K562 (cell line): ENCODE data around the gene CBX1. TPM values are rescaled to one million over a fixed set of nuclear protein-coding genes. Genes with fewer than 3 reads are reported as not detected.

Experiments
- ATF1 ChIP-seq, 2 experiments: fragments of 450-650 bp in 1 of 2; IDR thresholded peaks; 2 replicates each; pipeline ENCODE4 v1.6.1; 2016; ENCODE audit warnings: missing compliant biosample characterization in 1 of 2, missing genetic modification characterization in 1 of 2
- BDP1 ChIP-seq: IDR thresholded peaks from 3 replicates; pipeline ENCODE4 v1.6.1; 2011; ENCODE audit not compliant: insufficient read length, insufficient read depth
- CBFA2T2 ChIP-seq: fragments of 450-650 bp; conservative IDR thresholded peaks from 2 replicates; pipeline ENCODE4 v1.6.1; 2017; ENCODE audit warnings: mild to moderate bottlenecking
- DMBX1 ChIP-seq: fragments of 250-450 bp; sonication (Bioruptor Pico); IDR thresholded peaks from 2 replicates; pipeline ENCODE4 v1.8.0; 2022; ENCODE audit warnings: inconsistent platforms, mild to moderate bottlenecking, moderate library complexity, borderline replicate concordance
- EHMT2 ChIP-seq: fragments of 450-650 bp; IDR thresholded peaks from 2 replicates; pipeline ENCODE4 v1.6.1; 2018; ENCODE audit warnings: antibody characterized with exemption
- GABPB1 ChIP-seq: sonication (generic); formaldehyde crosslinking; IDR thresholded peaks from 2 replicates; pipeline ENCODE4 v1.8.0; 2022; ENCODE audit warnings: mild to moderate bottlenecking, missing genetic modification reagents
- GTF2E2 ChIP-seq: fragments of 200-800 bp; sonication (Bioruptor generic); IDR thresholded peaks from 2 replicates; pipeline ENCODE4 v1.6.1; 2016; ENCODE audit warnings: missing genetic modification characterization, missing compliant biosample characterization
- HIVEP1 ChIP-seq: fragments of 250-450 bp; sonication (Bioruptor Pico); IDR thresholded peaks from 2 replicates; pipeline ENCODE4 v1.4.0; 2020; ENCODE audit warnings: mild to moderate bottlenecking
- HMG20B ChIP-seq: fragments of 250-450 bp; sonication (Bioruptor Pico); IDR thresholded peaks from 2 replicates; pipeline ENCODE4 v1.5.0; 2021; ENCODE audit warnings: mild to moderate bottlenecking
- HNRNPH1 ChIP-seq: fragments of 200-400 bp; formaldehyde crosslinking; optimal IDR thresholded peaks from 2 replicates; pipeline ENCODE3; 2017; ENCODE audit warnings: low read depth, mild to moderate bottlenecking, low read length, moderate library complexity
- KLF6 ChIP-seq: fragments of 250-450 bp; sonication (Bioruptor Pico); IDR thresholded peaks from 2 replicates; pipeline ENCODE4 v1.4.0; 2020; ENCODE audit warnings: mild to moderate bottlenecking, moderate library complexity, borderline replicate concordance
- LEF1 ChIP-seq: fragments of 450-650 bp; IDR thresholded peaks from 2 replicates; pipeline ENCODE4 v1.6.1; 2016; ENCODE audit warnings: mild to moderate bottlenecking
- MAZ ChIP-seq, 2 experiments: fragments of 450-650 bp in 1 of 2; sonication (generic) in 1 of 2; formaldehyde crosslinking; IDR thresholded peaks in 1 of 2; conservative IDR thresholded peaks in 1 of 2; 2 replicates each; pipeline versions ENCODE4 v1.4.0 to v1.5.0; 2020; ENCODE audit warnings: mild to moderate bottlenecking in 1 of 2, missing genetic modification reagents in 1 of 2
- MYNN ChIP-seq, 2 experiments: sonication (generic); formaldehyde crosslinking in 1 of 2; IDR thresholded peaks; 2 replicates each; pipeline versions ENCODE4 v1.5.0 to v1.6.1; 2016 to 2020; ENCODE audit warnings: antibody characterized with exemption in 1 of 2, missing genetic modification reagents in 1 of 2
- PCBP1 ChIP-seq: fragments of 200-400 bp; formaldehyde crosslinking; IDR thresholded peaks from 2 replicates; pipeline ENCODE4 v1.6.1; 2018; ENCODE audit warnings: mild to moderate bottlenecking, low read depth, low read length; ENCODE audit not compliant: poor library complexity, severe bottlenecking
- SMAD4 ChIP-seq: fragments of 250-450 bp; sonication (Bioruptor Pico); conservative IDR thresholded peaks from 2 replicates; pipeline ENCODE4 v1.8.0; 2021; ENCODE audit warnings: inconsistent platforms, mild to moderate bottlenecking, moderate library complexity
- STAG1 ChIP-seq: sonication (generic); formaldehyde crosslinking; IDR thresholded peaks from 2 replicates; pipeline ENCODE4 v1.5.0; 2020; ENCODE audit warnings: missing genetic modification reagents, borderline replicate concordance
- SUPT5H ChIP-seq: fragments of 450-650 bp; IDR thresholded peaks from 2 replicates; pipeline ENCODE4 v1.6.1; 2016
- TAF9B ChIP-seq: fragments of 450-650 bp; IDR thresholded peaks from 2 replicates; pipeline ENCODE4 v1.6.1; 2018; ENCODE audit warnings: mild to moderate bottlenecking; ENCODE audit not compliant: partially characterized antibody
- ZKSCAN1 ChIP-seq: fragments of 150-350 bp; IDR thresholded peaks from 2 replicates; pipeline ENCODE4 v1.6.1; 2016; ENCODE audit warnings: low read depth, low read length
- ZNF445 ChIP-seq: fragments of 250-450 bp; sonication (Bioruptor Pico); IDR thresholded peaks from 2 replicates; pipeline ENCODE4 v1.4.0; 2020; ENCODE audit warnings: low read depth, mild to moderate bottlenecking, moderate library complexity
- ZNF589 ChIP-seq: fragments of 200-800 bp; sonication (Bioruptor generic); IDR thresholded peaks from 2 replicates; pipeline ENCODE4 v1.6.1; 2016; ENCODE audit warnings: low read depth, missing genetic modification characterization, missing compliant biosample characterization
- ZNF766 ChIP-seq: fragments of 200-800 bp; sonication (Bioruptor generic); conservative IDR thresholded peaks from 2 replicates; pipeline ENCODE4 v1.6.1; 2016; ENCODE audit warnings: missing genetic modification characterization, missing compliant biosample characterization
- ZNF830 ChIP-seq: fragments of 250-450 bp; sonication (Bioruptor Pico); IDR thresholded peaks from 2 replicates; pipeline ENCODE4 v1.5.0; 2021; ENCODE audit warnings: mild to moderate bottlenecking
- polyA plus RNA-seq, 8 experiments: library from polyadenylated mRNA; depleted of rRNA in 4 of 8; stranded (reverse) in 5 of 8; unstranded in 3 of 8; fragments of >200 nt; fragmentation: Nextera tagmentation in 2 of 8; fragmentation: Illumina TruSeq in 1 of 8; extraction: Ambion mirVana in 2 of 8; extraction: Trizol in 1 of 8; gene quantifications; 2 replicates each; pipeline versions ENCODE4 v1.2.1 to v1.2.3, GENCODE V29; 2011 to 2014; ENCODE audit warnings: inconsistent platforms in 1 of 8, missing spikeins in 1 of 8
- total RNA-seq, 7 experiments: library from RNA; depleted of rRNA in 6 of 7; stranded (reverse); fragments of >200 nt in 6 of 7; fragmentation: Illumina TruSeq in 2 of 7; extraction: Trizol in 2 of 7; gene quantifications; 2 replicates each; pipeline versions ENCODE4 v1.2.1 to v1.2.3, GENCODE V29; 2011 to 2021; ENCODE audit warnings: low replicate concordance in 1 of 7
- TF ChIP-seq, protein P1 (sequence below): sonication (generic); formaldehyde crosslinking; IDR thresholded peaks from 2 replicates; pipeline ENCODE4 v1.8.1; 2023; ENCODE audit warnings: mild to moderate bottlenecking, missing genetic modification reagents, moderate library complexity
- TF ChIP-seq, protein P2 (sequence below): fragments of 450-650 bp; formaldehyde crosslinking; IDR thresholded peaks from 2 replicates; pipeline ENCODE4 v1.4.0; 2022; ENCODE audit warnings: mild to moderate bottlenecking, moderate library complexity
- TF ChIP-seq, protein P3 (sequence below): fragments of 450-650 bp; formaldehyde crosslinking; conservative IDR thresholded peaks from 2 replicates; pipeline ENCODE4 v1.4.0; 2022; ENCODE audit warnings: mild to moderate bottlenecking, missing genetic modification characterization

Gene CBX1
- total and polyA plus RNA-seq, 9 of the 15 experiments (the other 6 are each of a cell fraction or from before 2014, with no cell fraction given) = 10.6 to 95.7 (median 52.7) TPM

DNA sequence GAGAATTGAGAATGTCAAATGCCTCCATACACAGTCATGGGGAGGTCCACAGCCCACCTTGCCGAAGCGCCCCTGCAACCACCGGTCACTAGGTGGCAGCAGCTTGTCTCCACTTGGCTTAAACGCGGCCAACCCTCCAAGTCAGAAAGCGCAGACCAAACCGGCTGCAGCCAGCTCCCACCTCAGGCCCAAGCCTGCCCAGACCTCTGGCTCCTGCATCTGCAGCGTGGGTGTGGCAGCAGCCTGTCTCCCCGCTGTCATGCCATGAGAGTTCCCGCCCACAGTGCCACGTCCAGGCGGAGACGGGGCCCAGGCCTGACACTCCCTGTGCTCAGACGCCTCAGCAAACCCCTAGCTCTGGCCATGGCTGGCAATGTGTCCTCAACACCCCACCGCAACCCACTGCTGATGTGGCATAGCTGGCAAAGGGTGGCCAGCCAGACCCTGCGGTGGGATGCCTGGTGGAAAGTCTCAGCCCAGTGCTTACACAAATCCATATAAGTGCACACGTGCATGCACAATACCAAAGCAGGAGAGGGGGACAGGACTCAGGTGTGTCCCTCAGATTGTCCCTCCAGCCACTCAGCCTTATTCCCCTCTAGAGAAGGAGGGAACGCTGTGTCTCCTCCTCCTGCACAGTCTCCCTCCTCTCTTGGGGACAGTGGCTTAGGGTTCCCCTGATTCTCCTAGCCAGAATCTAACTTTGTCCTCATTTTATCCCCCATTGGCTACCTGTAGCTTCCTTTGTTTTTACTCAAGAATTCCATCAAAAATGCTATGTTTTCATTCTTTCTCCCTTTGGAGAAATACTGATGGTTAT, 74.6 kb downstream of the CBX1 start (continued):
- TF ChIP-seq DMBX1 (CRISPR knock-in tag) = no peak
- no peak for TF ChIP-seq ZNF445 (CRISPR knock-in tag)
- no peak for TF ChIP-seq SUPT5H
- no peak for TF ChIP-seq EHMT2
- no peak for TF ChIP-seq ZKSCAN1
- TF ChIP-seq MYNN (IDR thresholded peaks at IDR 0.05) = peak; percentile 51; the same call in 1 of the 2 replicates
- no peak for TF ChIP-seq MYNN (CRISPR knock-in tag; IDR thresholded peaks at IDR 0.05)
- TF ChIP-seq SMAD4 (CRISPR knock-in tag) = 0 out of 2 replicates have a peak, but pooled peaks have one; percentile 44
- no peak for TF ChIP-seq KLF6 (CRISPR knock-in tag)
- TF ChIP-seq ATF1 (CRISPR knock-in tag; IDR thresholded peaks at IDR 0.05) = no peak
- TF ChIP-seq ATF1 (tag; IDR thresholded peaks at IDR 0.05) = peak; percentile 26; the same call in 1 of the 2 replicates
- TF ChIP-seq ZNF830 (CRISPR knock-in tag) = no peak
- TF ChIP-seq ZNF589 (CRISPR knock-in tag) = no peak
- no peak for TF ChIP-seq PCBP1
- TF ChIP-seq HMG20B = no peak
- TF ChIP-seq HNRNPH1 = no peak
- TF ChIP-seq, protein P1, sequence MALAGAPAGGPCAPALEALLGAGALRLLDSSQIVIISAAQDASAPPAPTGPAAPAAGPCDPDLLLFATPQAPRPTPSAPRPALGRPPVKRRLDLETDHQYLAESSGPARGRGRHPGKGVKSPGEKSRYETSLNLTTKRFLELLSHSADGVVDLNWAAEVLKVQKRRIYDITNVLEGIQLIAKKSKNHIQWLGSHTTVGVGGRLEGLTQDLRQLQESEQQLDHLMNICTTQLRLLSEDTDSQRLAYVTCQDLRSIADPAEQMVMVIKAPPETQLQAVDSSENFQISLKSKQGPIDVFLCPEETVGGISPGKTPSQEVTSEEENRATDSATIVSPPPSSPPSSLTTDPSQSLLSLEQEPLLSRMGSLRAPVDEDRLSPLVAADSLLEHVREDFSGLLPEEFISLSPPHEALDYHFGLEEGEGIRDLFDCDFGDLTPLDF (CRISPR knock-in tag) = no peak
- TF ChIP-seq GTF2E2 (tag) = no peak
- TF ChIP-seq TAF9B = no peak
- TF ChIP-seq, protein P2, sequence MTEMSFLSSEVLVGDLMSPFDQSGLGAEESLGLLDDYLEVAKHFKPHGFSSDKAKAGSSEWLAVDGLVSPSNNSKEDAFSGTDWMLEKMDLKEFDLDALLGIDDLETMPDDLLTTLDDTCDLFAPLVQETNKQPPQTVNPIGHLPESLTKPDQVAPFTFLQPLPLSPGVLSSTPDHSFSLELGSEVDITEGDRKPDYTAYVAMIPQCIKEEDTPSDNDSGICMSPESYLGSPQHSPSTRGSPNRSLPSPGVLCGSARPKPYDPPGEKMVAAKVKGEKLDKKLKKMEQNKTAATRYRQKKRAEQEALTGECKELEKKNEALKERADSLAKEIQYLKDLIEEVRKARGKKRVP (CRISPR knock-in tag) = no peak
- TF ChIP-seq BDP1 = no peak
- no peak for TF ChIP-seq CBFA2T2
- TF ChIP-seq ZNF766 (CRISPR knock-in tag) = no peak
- TF ChIP-seq MAZ (CRISPR knock-in tag; conservative IDR thresholded peaks at IDR 0.05 in 1 of 2, IDR thresholded peaks at IDR 0.05 in 1 of 2) = 0 out of 4 replicates have a peak, but pooled peaks have one; percentile 28 to 54
- TF ChIP-seq, protein P3, sequence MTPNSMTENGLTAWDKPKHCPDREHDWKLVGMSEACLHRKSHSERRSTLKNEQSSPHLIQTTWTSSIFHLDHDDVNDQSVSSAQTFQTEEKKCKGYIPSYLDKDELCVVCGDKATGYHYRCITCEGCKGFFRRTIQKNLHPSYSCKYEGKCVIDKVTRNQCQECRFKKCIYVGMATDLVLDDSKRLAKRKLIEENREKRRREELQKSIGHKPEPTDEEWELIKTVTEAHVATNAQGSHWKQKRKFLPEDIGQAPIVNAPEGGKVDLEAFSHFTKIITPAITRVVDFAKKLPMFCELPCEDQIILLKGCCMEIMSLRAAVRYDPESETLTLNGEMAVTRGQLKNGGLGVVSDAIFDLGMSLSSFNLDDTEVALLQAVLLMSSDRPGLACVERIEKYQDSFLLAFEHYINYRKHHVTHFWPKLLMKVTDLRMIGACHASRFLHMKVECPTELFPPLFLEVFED (CRISPR knock-in tag) = no peak
- TF ChIP-seq HIVEP1 (CRISPR knock-in tag) = no peak
- 0 out of 2 replicates have a peak, but pooled peaks have one; percentile 40 for TF ChIP-seq GABPB1 (CRISPR knock-in tag)
- TF ChIP-seq LEF1 = peak; percentile 57; the same call in 1 of the 2 replicates
- TF ChIP-seq STAG1 = peak; percentile 83
